ENCODE results near the gene RPA3. TPM values are rescaled to one million over a fixed set of nuclear protein-coding genes. Genes with fewer than 3 reads are reported as not detected.

RPA3 gene
- total RNA-seq, 1 experiment from 2014 or later, result 87.5 TPM

DNA sequence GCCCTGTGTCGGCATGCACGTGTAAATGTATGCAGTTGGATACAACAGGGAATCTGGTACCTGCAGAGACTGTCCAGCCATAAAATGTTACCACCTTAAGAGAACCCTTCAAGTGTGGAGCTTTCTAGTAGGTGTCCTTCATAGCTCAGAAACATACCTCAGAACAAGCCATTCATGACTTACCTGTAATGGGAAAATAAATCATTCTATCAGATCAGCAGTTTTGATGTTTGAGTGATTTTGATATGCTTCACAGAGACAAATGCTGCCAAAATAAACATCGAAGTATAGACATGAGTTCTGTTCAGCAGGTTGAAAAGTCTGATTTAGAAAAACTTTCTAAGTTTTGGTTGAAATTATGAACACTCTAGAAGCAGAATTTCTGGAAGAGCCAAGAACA lies 111.4 kb downstream of the RPA3 start:
- intact Hi-C loops (cut with micrococcal nuclease), result no loop called here
- Histone ChIP-seq H3K27ac (ENCODE audit: low read depth, low read length) (no peak overlapping the region), H3K9me3 (ENCODE audit: control insufficient read depth in 1 of 2, insufficient read depth in 1 of 2, low read depth in 1 of 2, low read length in 2 of 2) (no peaks in the 10 kb centered on the region), H4K20me1 (ENCODE audit: insufficient read depth) (no peaks in the 10 kb centered on the region), H3K79me2 (ENCODE audit: insufficient read depth, low read length) (no peaks in the 10 kb centered on the region), H3K4me1 (ENCODE audit: control insufficient read depth in 1 of 2, insufficient read depth in 2 of 2, low read length in 2 of 2) (no peaks in the 10 kb centered on the region), H3K9me2 (ENCODE audit: insufficient read depth) (no peaks in the 10 kb centered on the region), H3K9ac (ENCODE audit: low read length) (no peak overlapping the region), H3K36me3 (ENCODE audit: control insufficient read depth in 1 of 2, insufficient read depth in 2 of 2, low read length in 2 of 2) (peaks cover 2 to 10% of the 10 kb centered on the region in 2 experiments; a peak in 2 of 4 replicates), H3K4me3 (replicated peaks in 1 of 2; ENCODE audit: low read depth in 1 of 2, low read length in 2 of 2) (no peak overlapping the region), H2AFZ (ENCODE audit: low read depth, low read length, poor library complexity, severe bottlenecking) (no peak overlapping the region), H3K4me2 (ENCODE audit: low read length) (no peak overlapping the region), H3K27me3 (ENCODE audit: insufficient read depth, low read length) (no peaks in the 10 kb centered on the region)
- TF ChIP-seq EZH2phosphoT487 (IDR thresholded peaks at IDR 0.05; ENCODE audit: borderline replicate concordance) (no peak), EZH2 (IDR thresholded peaks at IDR 0.05) (no peak), CEBPB (IDR thresholded peaks at IDR 0.05; ENCODE audit: low read depth) (no peak), POLR2A (IDR thresholded peaks at IDR 0.05; ENCODE audit: borderline replicate concordance, extremely low read depth, insufficient read depth, insufficient read length) (no peak), CBX3 (IDR thresholded peaks at IDR 0.05; ENCODE audit: low read depth) (no peak), RAD21 (IDR thresholded peaks at IDR 0.05; ENCODE audit: low read depth) (no peak), ELF1 (IDR thresholded peaks at IDR 0.05; ENCODE audit: borderline replicate concordance, low read depth) (no peak), JUND (IDR thresholded peaks at IDR 0.05) (no peak), FOSL1 (IDR thresholded peaks at IDR 0.05; ENCODE audit: low read depth) (no peak), ZFX (IDR thresholded peaks at IDR 0.05) (no peak), SP1 (IDR thresholded peaks at IDR 0.05; ENCODE audit: low read depth) (no peak), POLR2AphosphoS5 (IDR thresholded peaks at IDR 0.05; ENCODE audit: low read depth, low read length) (no peak), ZNF274 (IDR thresholded peaks at IDR 0.05; ENCODE audit: low read depth, low read length) (no peak), TCF7L2 (IDR thresholded peaks at IDR 0.05; ENCODE audit: borderline replicate concordance, extremely low read depth, insufficient read depth, insufficient read length) (no peak)
- TF ChIP-seq, protein P1, sequence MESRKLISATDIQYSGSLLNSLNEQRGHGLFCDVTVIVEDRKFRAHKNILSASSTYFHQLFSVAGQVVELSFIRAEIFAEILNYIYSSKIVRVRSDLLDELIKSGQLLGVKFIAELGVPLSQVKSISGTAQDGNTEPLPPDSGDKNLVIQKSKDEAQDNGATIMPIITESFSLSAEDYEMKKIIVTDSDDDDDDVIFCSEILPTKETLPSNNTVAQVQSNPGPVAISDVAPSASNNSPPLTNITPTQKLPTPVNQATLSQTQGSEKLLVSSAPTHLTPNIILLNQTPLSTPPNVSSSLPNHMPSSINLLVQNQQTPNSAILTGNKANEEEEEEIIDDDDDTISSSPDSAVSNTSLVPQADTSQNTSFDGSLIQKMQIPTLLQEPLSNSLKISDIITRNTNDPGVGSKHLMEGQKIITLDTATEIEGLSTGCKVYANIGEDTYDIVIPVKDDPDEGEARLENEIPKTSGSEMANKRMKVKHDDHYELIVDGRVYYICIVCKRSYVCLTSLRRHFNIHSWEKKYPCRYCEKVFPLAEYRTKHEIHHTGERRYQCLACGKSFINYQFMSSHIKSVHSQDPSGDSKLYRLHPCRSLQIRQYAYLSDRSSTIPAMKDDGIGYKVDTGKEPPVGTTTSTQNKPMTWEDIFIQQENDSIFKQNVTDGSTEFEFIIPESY (IDR thresholded peaks at IDR 0.05; ENCODE audit: extremely low read depth, insufficient replicate concordance, low read length), result no peak
- TF ChIP-seq, protein P2, sequence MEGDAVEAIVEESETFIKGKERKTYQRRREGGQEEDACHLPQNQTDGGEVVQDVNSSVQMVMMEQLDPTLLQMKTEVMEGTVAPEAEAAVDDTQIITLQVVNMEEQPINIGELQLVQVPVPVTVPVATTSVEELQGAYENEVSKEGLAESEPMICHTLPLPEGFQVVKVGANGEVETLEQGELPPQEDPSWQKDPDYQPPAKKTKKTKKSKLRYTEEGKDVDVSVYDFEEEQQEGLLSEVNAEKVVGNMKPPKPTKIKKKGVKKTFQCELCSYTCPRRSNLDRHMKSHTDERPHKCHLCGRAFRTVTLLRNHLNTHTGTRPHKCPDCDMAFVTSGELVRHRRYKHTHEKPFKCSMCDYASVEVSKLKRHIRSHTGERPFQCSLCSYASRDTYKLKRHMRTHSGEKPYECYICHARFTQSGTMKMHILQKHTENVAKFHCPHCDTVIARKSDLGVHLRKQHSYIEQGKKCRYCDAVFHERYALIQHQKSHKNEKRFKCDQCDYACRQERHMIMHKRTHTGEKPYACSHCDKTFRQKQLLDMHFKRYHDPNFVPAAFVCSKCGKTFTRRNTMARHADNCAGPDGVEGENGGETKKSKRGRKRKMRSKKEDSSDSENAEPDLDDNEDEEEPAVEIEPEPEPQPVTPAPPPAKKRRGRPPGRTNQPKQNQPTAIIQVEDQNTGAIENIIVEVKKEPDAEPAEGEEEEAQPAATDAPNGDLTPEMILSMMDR (IDR thresholded peaks at IDR 0.05 in 2 of 3, conservative IDR thresholded peaks at IDR 0.05 in 1 of 3; ENCODE audit: borderline replicate concordance in 1 of 3, insufficient read depth in 1 of 3, low read depth in 2 of 3, low read length in 2 of 3), result no peak
- TF ChIP-seq, protein P3, sequence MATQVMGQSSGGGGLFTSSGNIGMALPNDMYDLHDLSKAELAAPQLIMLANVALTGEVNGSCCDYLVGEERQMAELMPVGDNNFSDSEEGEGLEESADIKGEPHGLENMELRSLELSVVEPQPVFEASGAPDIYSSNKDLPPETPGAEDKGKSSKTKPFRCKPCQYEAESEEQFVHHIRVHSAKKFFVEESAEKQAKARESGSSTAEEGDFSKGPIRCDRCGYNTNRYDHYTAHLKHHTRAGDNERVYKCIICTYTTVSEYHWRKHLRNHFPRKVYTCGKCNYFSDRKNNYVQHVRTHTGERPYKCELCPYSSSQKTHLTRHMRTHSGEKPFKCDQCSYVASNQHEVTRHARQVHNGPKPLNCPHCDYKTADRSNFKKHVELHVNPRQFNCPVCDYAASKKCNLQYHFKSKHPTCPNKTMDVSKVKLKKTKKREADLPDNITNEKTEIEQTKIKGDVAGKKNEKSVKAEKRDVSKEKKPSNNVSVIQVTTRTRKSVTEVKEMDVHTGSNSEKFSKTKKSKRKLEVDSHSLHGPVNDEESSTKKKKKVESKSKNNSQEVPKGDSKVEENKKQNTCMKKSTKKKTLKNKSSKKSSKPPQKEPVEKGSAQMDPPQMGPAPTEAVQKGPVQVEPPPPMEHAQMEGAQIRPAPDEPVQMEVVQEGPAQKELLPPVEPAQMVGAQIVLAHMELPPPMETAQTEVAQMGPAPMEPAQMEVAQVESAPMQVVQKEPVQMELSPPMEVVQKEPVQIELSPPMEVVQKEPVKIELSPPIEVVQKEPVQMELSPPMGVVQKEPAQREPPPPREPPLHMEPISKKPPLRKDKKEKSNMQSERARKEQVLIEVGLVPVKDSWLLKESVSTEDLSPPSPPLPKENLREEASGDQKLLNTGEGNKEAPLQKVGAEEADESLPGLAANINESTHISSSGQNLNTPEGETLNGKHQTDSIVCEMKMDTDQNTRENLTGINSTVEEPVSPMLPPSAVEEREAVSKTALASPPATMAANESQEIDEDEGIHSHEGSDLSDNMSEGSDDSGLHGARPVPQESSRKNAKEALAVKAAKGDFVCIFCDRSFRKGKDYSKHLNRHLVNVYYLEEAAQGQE (IDR thresholded peaks at IDR 0.05; ENCODE audit: low read depth), result no peak
- TF ChIP-seq, protein P4, sequence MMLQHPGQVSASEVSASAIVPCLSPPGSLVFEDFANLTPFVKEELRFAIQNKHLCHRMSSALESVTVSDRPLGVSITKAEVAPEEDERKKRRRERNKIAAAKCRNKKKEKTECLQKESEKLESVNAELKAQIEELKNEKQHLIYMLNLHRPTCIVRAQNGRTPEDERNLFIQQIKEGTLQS (IDR thresholded peaks at IDR 0.05), result no peak
- ChIA-PET RAD21 (ENCODE audit: low non-redundant PET in 1 of 2, low total read pairs in 2 of 2, uncharacterized antibody in 2 of 2, unreplicated experiment in 2 of 2) (no interaction called here), CTCF (no interaction called here), POLR2A (no interaction called here)
- BruUV-seq (replicated peaks), result no TSS peak
- DNase-seq (ENCODE audit: low read depth, low spot score), result no peak
- no peak for ATAC-seq

Measured in HCT116 (cell line).